RWPE2 (cell line): Measurements from ENCODE around the gene NTRK2.

Experiments
- ATAC-seq: fragments of 200-7000 bp; cut with Tn5 transposase; 3 replicates; pipeline ENCODE4 v1.9.1; 2021; ENCODE audit warnings: low read depth
- DNase-seq: peaks from one replicate; pipeline ENCODE4 v3.0.0-alpha.2; 2020; ENCODE audit warnings: low spot score
- H3K27ac ChIP-seq: fragments of 450-650 bp; 2 replicates; pipeline ENCODE4 v1.5.1; 2017; ENCODE audit warnings: mild to moderate bottlenecking; ENCODE audit not compliant: poor library complexity, severe bottlenecking
- H3K27me3 ChIP-seq: fragments of 250-450 bp; sonication (Bioruptor Pico); 2 replicates; pipeline ENCODE4 v1.5.1; 2021; ENCODE audit warnings: mild to moderate bottlenecking, moderate library complexity; ENCODE audit not compliant: insufficient read depth, poor library complexity, severe bottlenecking
- H3K36me3 ChIP-seq: fragments of 250-450 bp; sonication (Bioruptor Pico); 2 replicates; pipeline ENCODE4 v1.5.1; 2020; ENCODE audit warnings: low read depth, mild to moderate bottlenecking, moderate library complexity
- H3K4me1 ChIP-seq: fragments of 250-450 bp; sonication (Bioruptor Pico); 2 replicates; pipeline ENCODE4 v1.5.1; 2021; ENCODE audit warnings: mild to moderate bottlenecking, moderate library complexity; ENCODE audit not compliant: insufficient read depth, poor library complexity, severe bottlenecking
- H3K4me3 ChIP-seq: fragments of 250-450 bp; sonication (Bioruptor Pico); 2 replicates; pipeline ENCODE4 v1.5.1; 2021; ENCODE audit warnings: mild to moderate bottlenecking, moderate library complexity; ENCODE audit not compliant: severe bottlenecking
- H3K9me3 ChIP-seq: fragments of 250-450 bp; sonication (Bioruptor Pico); 2 replicates; pipeline ENCODE4 v1.5.1; 2021; ENCODE audit warnings: mild to moderate bottlenecking, moderate library complexity; ENCODE audit not compliant: severe bottlenecking
- CTCF ChIP-seq: fragments of 450-650 bp; IDR thresholded peaks from one replicate; pipeline ENCODE4 v1.5.1; 2017; ENCODE audit warnings: mild to moderate bottlenecking, moderate library complexity; ENCODE audit not compliant: poor library complexity, severe bottlenecking

Gene NTRK2

GRCh38 chr9:84669288-84670137 lies at the start of gene NTRK2:
TSS of gene NTRK2 (plus strand) at chr9:84669729. CDS start at chr9:84670749, 1,020 bp downstream.
- Histone ChIP-seq H3K4me3 (peak within 1 kb of the TSS; percentile 21), H3K4me1 (no peaks in the 10 kb centered on the region), H3K9me3 (no peaks in the 10 kb centered on the region), H3K27me3 (peaks cover 60% of the 10 kb centered on the region), H3K36me3 (no peaks in the 10 kb centered on the region), H3K27ac (no peak within 1 kb of the TSS)
- peak; percentile 24 for TF ChIP-seq CTCF
- peak; percentile 48 for ATAC-seq
- DNase-seq, result no peak

GRCh38 chr9:84620338-84620737 lies 49.2 kb upstream of the NTRK2 start:
- H3K4me1 ChIP-seq, result no peaks in the 10 kb centered on the region
- DNase-seq (no peak), ATAC-seq (no peak)
- H3K27me3 ChIP-seq, result no peaks in the 10 kb centered on the region
- H3K4me3 ChIP-seq, result no peak overlapping the region
- H3K27ac ChIP-seq, result no peak overlapping the region
- H3K36me3 ChIP-seq, result no peaks in the 10 kb centered on the region
- TF ChIP-seq CTCF, result no peak
- H3K9me3 ChIP-seq, result no peaks in the 10 kb centered on the region

GRCh38 chr9:84621811-84622210 lies 47.7 kb upstream of the NTRK2 start:
- H3K36me3 ChIP-seq, result no peaks in the 10 kb centered on the region
- no peak for TF ChIP-seq CTCF
- H3K4me3 ChIP-seq, result no peak overlapping the region
- H3K27ac ChIP-seq, result no peak overlapping the region
- H3K9me3 ChIP-seq, result no peaks in the 10 kb centered on the region
- DNase-seq (no peak), ATAC-seq (no peak)
- H3K27me3 ChIP-seq, result no peaks in the 10 kb centered on the region
- no peaks in the 10 kb centered on the region for H3K4me1 ChIP-seq

GRCh38 chr9:84622981-84623380 lies 46.5 kb upstream of the NTRK2 start:
- Histone ChIP-seq H3K4me3 (no peak overlapping the region), H3K36me3 (no peaks in the 10 kb centered on the region), H3K4me1 (no peaks in the 10 kb centered on the region), H3K27ac (no peak overlapping the region), H3K27me3 (no peaks in the 10 kb centered on the region), H3K9me3 (no peaks in the 10 kb centered on the region)
- ATAC-seq, result no peak
- no peak for TF ChIP-seq CTCF
- no peak for DNase-seq

DNA sequence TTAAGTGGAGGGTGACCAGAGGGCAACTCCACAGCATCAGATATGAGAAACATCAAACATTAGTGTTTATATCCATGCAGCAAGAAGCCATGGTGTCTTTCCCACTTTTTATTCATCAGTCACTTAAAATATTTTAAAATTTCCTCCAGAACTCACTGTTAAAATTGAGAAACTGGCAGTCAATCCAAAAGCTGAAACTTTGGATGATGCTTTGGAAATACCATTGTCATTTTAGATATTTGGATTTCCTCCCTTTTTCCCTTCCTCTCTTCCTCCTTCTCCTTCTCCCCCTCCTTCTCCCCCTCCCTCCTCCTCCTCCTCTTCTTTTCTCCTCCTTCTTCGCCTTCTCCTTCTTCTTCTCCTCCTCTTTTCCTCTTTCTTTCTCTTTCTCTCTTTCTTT lies 33.1 kb upstream of the NTRK2 start:
- Histone ChIP-seq H3K4me1 (no peaks in the 10 kb centered on the region), H3K27me3 (peaks cover 3% of the 10 kb centered on the region), H3K4me3 (no peak overlapping the region), H3K9me3 (no peaks in the 10 kb centered on the region), H3K27ac (no peak overlapping the region), H3K36me3 (no peaks in the 10 kb centered on the region)
- DNase-seq (no peak), ATAC-seq (no peak)
- no peak for TF ChIP-seq CTCF
